ENCODE data around the gene MRPL48. TPM values are rescaled to one million over a fixed set of nuclear protein-coding genes. Genes with fewer than 3 reads are reported as not detected.
"Not testable (repeated sequence)": the region's sequence is repeated elsewhere in the genome, so short reads cannot be mapped to it uniquely, and the experiment has no call there.

Gene MRPL48
- total RNA-seq, 4 donors from 2014 or later, result 4.3 to 25.3 (median 21.1) TPM

GRCh38 chr11:73875840-73876239 is 88.2 kb downstream of the MRPL48 start:
- peaks cover 0 to 46% (median 0%) of the 10 kb centered on the region in 3 donors for H3K36me3 ChIP-seq
- TF ChIP-seq EP300 (IDR thresholded peaks at IDR 0.05) (no peak), POLR2A (IDR thresholded peaks at IDR 0.05) (no peak)
- TF ChIP-seq, protein P1, sequence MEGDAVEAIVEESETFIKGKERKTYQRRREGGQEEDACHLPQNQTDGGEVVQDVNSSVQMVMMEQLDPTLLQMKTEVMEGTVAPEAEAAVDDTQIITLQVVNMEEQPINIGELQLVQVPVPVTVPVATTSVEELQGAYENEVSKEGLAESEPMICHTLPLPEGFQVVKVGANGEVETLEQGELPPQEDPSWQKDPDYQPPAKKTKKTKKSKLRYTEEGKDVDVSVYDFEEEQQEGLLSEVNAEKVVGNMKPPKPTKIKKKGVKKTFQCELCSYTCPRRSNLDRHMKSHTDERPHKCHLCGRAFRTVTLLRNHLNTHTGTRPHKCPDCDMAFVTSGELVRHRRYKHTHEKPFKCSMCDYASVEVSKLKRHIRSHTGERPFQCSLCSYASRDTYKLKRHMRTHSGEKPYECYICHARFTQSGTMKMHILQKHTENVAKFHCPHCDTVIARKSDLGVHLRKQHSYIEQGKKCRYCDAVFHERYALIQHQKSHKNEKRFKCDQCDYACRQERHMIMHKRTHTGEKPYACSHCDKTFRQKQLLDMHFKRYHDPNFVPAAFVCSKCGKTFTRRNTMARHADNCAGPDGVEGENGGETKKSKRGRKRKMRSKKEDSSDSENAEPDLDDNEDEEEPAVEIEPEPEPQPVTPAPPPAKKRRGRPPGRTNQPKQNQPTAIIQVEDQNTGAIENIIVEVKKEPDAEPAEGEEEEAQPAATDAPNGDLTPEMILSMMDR (IDR thresholded peaks at IDR 0.05), result no peak
- H3K27me3 ChIP-seq, result no peaks in the 10 kb centered on the region
- no peak for DNase-seq (ENCODE audit: low spot score in 2 of 2)
- H3K4me3 ChIP-seq, result peak overlapping the region; percentile 61 to 88 (median 80)
- WGBS, 2 donors, result 28 to 32% methylated on average over 8 of the region's 8 CpGs
- H3K4me1 ChIP-seq, result peaks cover 4 to 33% (median 14%) of the 10 kb centered on the region in 4 donors
- H3K9me3 ChIP-seq, result no peaks in the 10 kb centered on the region
- H3K27ac ChIP-seq, result peak overlapping the region in 3 of 4 donors; percentile 83 to 88 (median 87)

GRCh38 chr11:73876424-73877310 is 89.0 kb downstream of the MRPL48 start, which contains the start of the genes COA4 and PAAF1:
Gene COA4 (minus strand): TSS chr11:73876846. CDS start chr11:73873378, 3,468 bp downstream.
Gene PAAF1 (plus strand): TSS chr11:73876999. CDS start chr11:73877022, 23 bp downstream.
- DNase-seq (ENCODE audit: low spot score in 2 of 2), result peak; percentile 86 to 92
- peak within 1 kb of the TSS; percentile 45 to 88 (median 85) for H3K27ac ChIP-seq
- no peaks in the 10 kb centered on the region for H3K9me3 ChIP-seq
- peaks cover 4 to 33% (median 14%) of the 10 kb centered on the region in 4 donors for H3K4me1 ChIP-seq
- 0 to 1% methylated on average over 57 of the region's 57 CpGs for WGBS, 2 donors
- TF ChIP-seq, protein P1 (IDR thresholded peaks at IDR 0.05), result peak in 1 of 5 experiments; percentile 32
- TF ChIP-seq POLR2A (IDR thresholded peaks at IDR 0.05), result peak in 1 of 2 donors; percentile 50
- peak; percentile 66 to 89 for TF ChIP-seq EP300 (IDR thresholded peaks at IDR 0.05)
- H3K36me3 ChIP-seq, result peaks cover 0 to 38% (median 0%) of the 10 kb centered on the region in 3 donors
- peak within 1 kb of the TSS; percentile 61 to 88 (median 80) for H3K4me3 ChIP-seq
- H3K27me3 ChIP-seq, result no peaks in the 10 kb centered on the region

- Histone ChIP-seq H3K36me3 (peaks cover 0 to 20% (median 0%) of the 10 kb centered on the region in 3 donors), H3K9me3 (no peaks in the 10 kb centered on the region), H3K27me3 (no peaks in the 10 kb centered on the region), H3K27ac (no peak overlapping the region), H3K4me3 (no peak overlapping the region), H3K4me1 (peaks cover 4 to 33% (median 14%) of the 10 kb centered on the region in 4 donors)
- no peak for DNase-seq (ENCODE audit: low spot score in 2 of 2)
- no peak for TF ChIP-seq POLR2A (IDR thresholded peaks at IDR 0.05)
- TF ChIP-seq EP300 (IDR thresholded peaks at IDR 0.05), result no peak
- TF ChIP-seq, protein P1 (IDR thresholded peaks at IDR 0.05), result no peak
- 57 to 58% methylated on average over 1 of the region's 1 CpG for WGBS, 2 donors
These were observed 91.1 kb downstream of the MRPL48 start for GRCh38 chr11:73878771-73879170.

- H3K4me3 ChIP-seq; DNase-seq (ENCODE audit: low spot score in 2 of 2); H3K9me3 ChIP-seq; H3K27me3 ChIP-seq; H3K27ac ChIP-seq: not testable (repeated sequence)
- WGBS, 2 donors, result 79 to 87% methylated on average over 10 of the region's 10 CpGs
- peaks cover 4 to 21% (median 10%) of the 10 kb centered on the region in 4 donors for H3K4me1 ChIP-seq
- H3K36me3 ChIP-seq, result peaks cover 0 to 21% (median 0%) of the 10 kb centered on the region in 3 donors
These were observed 92.8 kb downstream of the MRPL48 start for GRCh38 chr11:73880449-73880848.

GRCh38 chr11:73883856-73884255 is 96.2 kb downstream of the MRPL48 start:
- H3K27ac ChIP-seq, result no peak overlapping the region
- H3K36me3 ChIP-seq, result peaks cover 0 to 37% (median 0%) of the 10 kb centered on the region in 3 donors
- WGBS, 2 donors, result 87 to 96% methylated on average over 2 of the region's 2 CpGs
- no peaks in the 10 kb centered on the region for H3K4me1 ChIP-seq
- H3K27me3 ChIP-seq, result no peaks in the 10 kb centered on the region
- H3K4me3 ChIP-seq, result no peak overlapping the region
- no peak for DNase-seq (ENCODE audit: low spot score in 2 of 2)
- H3K9me3 ChIP-seq, result no peaks in the 10 kb centered on the region
- TF ChIP-seq, protein P1 (IDR thresholded peaks at IDR 0.05), result no peak
- TF ChIP-seq POLR2A (IDR thresholded peaks at IDR 0.05) (no peak), EP300 (IDR thresholded peaks at IDR 0.05) (no peak)
